T47D (cell line): ENCODE measurements around the gene ACTG1.

Experiments used
- DNase-seq, 2 experiments: peaks; one replicate each; pipeline versions ENCODE4 v3.0.0 to v3.0.0-alpha.2; 2011 to 2012; ENCODE audit warnings: low read depth in 1 of 2, low spot score in 1 of 2
- JUND ChIP-seq: IDR thresholded peaks from 2 replicates; pipeline ENCODE4 v1.6.1; 2012; ENCODE audit warnings: low read depth
- in situ Hi-C: cut with HindIII; loops from 2 replicates; pipeline ENCODE4 v1.10.0; 2016; ENCODE audit warnings: low sequenced_read_pairs, low pct_unique_long_range_greater_than_20kb

Gene ACTG1

GRCh38 chr17:81551458-81552243 lies 39.1 kb upstream of the ACTG1 start:
- TF ChIP-seq JUND = no peak
- peak; percentile 61 for DNase-seq
- in situ Hi-C loops = no loop called here

DNA sequence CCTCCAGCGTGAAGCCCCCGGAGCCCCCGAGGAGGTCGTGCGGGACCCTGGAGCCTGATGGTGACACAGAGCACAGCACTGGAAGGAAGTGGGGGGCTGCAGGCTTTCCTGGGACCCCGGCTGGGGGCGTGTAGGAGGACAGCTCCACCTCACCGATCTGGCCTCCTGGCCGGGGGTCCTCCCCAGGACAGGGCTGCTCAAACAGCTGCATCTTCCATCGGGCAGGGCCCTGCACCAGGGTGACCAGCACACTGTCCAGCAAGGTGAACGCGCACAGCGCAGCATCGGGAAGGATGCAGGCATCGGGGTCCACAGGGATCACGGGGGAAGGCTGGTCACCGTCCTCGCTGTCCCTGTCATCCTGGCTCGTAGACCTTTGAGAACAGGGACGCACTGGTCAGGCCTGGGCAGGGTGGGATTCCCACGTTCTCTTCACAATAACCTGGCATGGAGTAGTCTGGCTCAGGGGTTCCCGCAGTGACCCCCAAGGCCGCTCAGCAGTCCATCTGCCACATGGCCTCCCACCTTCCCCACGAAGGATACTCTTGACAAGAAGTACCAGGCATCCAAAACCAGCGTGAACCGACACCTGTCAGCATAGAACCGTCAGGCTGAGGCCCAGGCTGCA lies 38.3 kb upstream of the ACTG1 start:
- in situ Hi-C loops = no loop called here
- TF ChIP-seq JUND = no peak
- no peak for DNase-seq

- in situ Hi-C loops = no loop called here
- TF ChIP-seq JUND = no peak
- DNase-seq = no peak
These were observed 37.7 kb upstream of the ACTG1 start for GRCh38 chr17:81550285-81550684.

DNA sequence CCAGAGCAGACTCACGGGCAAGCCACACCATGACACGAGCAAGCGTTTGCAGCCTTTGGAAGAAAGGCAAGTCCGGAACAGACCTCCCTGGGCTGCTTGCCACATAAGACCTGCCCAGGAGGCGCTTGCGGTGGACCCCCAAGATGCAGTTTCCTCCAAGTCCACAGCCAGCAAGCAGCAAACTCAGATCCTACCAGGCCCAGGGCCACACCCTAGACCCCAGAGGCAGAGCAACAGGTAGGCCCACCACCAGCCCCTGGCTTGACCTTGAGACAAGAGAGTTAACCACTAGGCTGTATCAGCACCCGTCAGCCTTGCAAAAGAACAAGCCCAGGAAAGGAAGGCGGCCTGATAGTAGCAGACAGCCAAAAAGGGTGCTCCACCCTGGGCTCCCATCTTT lies 37.2 kb upstream of the ACTG1 start:
- no peak for DNase-seq
- in situ Hi-C loops = no loop called here
- no peak for TF ChIP-seq JUND

GRCh38 chr17:81549031-81549557 lies 36.5 kb upstream of the ACTG1 start:
- DNase-seq = no peak
- no peak for TF ChIP-seq JUND
- in situ Hi-C loops = no loop called here

DNA sequence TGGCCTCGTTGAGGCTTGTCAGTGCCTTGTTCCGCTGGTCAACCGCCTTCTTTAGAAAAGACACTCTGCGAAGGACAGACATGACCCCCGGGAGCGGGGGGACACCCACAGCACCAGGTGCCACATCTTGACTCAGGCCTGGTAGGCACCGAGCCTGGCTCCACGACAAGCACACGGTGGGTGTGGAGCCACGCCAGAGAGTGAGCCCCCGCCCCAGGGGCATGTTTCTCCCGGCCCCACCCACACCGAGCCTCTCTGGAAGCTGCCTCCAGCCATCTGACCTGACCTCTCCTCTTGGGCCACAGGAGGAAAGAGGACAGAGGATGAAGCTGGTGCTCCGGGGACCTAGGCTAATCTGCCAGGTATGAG lies 35.0 kb upstream of the ACTG1 start:
- in situ Hi-C loops = no loop called here
- TF ChIP-seq JUND = no peak
- no peak for DNase-seq

DNA sequence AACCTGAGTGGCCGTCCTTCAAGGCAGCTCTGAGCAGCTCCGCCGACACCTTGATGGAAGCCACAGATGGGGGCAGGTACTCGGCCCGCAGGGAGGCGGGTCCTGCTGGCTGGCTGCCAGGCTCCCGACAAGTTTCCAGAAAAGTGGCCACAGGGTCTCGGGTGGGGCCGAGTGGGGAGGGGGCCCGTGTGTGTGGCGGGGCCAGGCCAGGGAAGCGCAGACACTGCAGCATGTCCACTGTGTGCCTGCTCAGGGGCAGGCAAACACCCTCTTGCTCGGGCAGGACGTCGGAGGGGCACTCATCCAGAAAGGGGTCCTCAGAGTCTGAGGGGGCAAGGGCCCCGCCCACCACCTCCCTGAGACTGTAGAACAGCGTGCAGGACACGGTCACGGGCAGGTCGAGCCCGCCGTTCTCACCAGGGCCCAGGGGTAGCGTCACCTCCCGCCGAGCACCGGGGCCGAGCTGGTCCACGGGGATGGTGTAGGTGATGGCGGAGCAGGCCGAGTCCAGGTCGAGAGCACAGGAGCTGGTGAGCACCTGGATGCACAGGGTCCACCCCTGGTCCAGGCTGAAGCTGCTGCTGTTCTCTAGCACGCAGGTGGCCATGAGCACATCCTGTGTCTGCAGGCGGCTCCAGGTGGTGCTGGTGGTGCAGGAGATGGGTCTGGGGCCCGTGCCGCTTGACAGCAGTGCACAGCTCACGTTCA lies 34.5 kb upstream of the ACTG1 start:
- DNase-seq = no peak
- no peak for TF ChIP-seq JUND
- in situ Hi-C loops = no loop called here

- DNase-seq = no peak
- in situ Hi-C loops = no loop called here
- TF ChIP-seq JUND = no peak
These were observed 32.8 kb upstream of the ACTG1 start for GRCh38 chr17:81545160-81545949.

DNA sequence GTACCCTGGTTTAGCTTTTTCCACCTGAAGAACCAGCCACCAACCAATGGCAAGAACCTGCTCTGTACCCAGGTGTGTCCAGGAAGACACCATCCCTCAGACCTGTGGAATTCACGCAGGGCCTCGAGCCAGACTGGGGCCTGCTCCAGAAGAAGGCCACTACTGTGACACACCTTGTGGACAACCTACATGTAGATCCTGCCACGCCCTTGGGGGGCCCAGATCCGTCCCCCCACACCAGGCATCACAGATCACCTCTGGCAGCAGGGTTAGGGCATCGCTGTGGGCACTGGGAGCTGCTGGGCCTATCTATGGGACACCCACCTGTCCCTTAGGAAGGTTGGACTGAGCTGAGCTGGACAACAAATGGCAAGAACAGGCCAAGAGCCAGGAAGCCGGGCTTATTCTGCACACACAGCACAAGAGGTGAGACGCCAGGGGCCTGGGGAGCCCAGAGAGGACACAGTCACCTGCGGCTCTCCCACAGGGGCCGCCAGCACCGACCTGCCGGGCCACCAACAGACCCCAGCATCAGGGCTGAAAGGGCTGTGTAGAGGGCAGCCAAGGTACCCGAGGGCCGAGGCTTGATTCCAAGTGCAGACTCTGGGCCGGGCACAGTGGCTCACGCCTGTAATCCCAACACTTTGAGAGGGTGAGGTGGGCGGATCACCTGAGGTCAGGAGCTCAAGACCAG lies 31.8 kb upstream of the ACTG1 start:
- in situ Hi-C loops = no loop called here
- no peak for DNase-seq
- TF ChIP-seq JUND = no peak

DNA sequence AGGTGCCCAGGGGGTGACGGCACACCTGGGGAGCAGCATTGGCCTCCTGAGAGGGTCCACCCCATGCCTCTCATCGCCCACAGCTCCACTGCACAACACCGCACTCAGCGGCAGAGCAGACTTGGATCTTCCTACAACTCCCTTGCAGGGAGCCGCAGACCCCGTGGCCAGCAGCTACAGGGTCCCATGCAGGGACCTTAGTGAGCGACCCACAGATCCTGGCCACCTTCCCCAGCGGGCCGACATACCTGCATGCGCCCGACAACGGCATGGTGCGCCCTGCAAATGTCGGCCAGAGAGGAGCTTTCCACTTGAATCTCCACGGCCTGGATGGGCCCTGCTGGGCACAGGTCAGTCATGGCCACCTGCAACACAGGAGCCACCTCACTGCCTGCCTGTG lies 31.2 kb upstream of the ACTG1 start:
- in situ Hi-C loops = no loop called here
- no peak for TF ChIP-seq JUND
- no peak for DNase-seq

DNA sequence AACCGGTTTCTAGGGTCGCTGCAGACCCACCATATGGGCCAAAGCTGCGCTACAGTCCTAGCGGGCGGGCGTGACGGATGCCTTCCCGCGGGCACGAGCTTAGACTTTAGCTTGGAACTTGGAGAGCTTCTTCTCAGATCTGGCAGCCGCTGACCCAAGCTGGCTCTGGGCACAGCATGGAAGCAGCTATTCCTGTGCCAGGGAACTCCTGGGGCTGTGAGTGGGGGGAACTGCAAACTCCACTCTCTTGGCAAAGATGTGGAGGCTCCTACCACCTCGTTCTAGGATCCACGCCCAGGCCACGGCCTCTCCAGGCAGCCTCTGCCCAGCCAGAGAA lies 30.7 kb upstream of the ACTG1 start:
- DNase-seq = no peak
- TF ChIP-seq JUND = no peak
- in situ Hi-C loops = no loop called here
